HepG2 (cell line): Measurements from ENCODE around the gene MRM3. TPM values are rescaled to one million over a fixed set of nuclear protein-coding genes. Genes with fewer than 3 reads are reported as not detected.
A peak's percentile ranks its signal among the peaks of the same experiment; 100 is the strongest.

ENCODE experiments used
- BCL3 ChIP-seq: sonication (generic); formaldehyde crosslinking; IDR thresholded peaks from 2 replicates; pipeline ENCODE4 v1.5.1; 2020; ENCODE audit warnings: mild to moderate bottlenecking, missing genetic modification reagents, moderate library complexity
- DPF2 ChIP-seq: sonication (generic); formaldehyde crosslinking; IDR thresholded peaks from 2 replicates; pipeline ENCODE4 v1.4.0; 2020; ENCODE audit warnings: mild to moderate bottlenecking, low read depth, missing genetic modification reagents, borderline replicate concordance
- GATAD1 ChIP-seq: IDR thresholded peaks from 2 replicates; pipeline ENCODE4 v1.6.1; 2016; ENCODE audit warnings: missing genetic modification reagents, missing compliant biosample characterization
- KLF12 ChIP-seq: sonication (generic); formaldehyde crosslinking; IDR thresholded peaks from 2 replicates; pipeline ENCODE4 v1.4.0; 2020; ENCODE audit warnings: missing genetic modification reagents, borderline replicate concordance
- KLF13 ChIP-seq: sonication (generic); formaldehyde crosslinking; IDR thresholded peaks from 2 replicates; pipeline ENCODE4 v1.4.0; 2020; ENCODE audit warnings: mild to moderate bottlenecking, missing genetic modification reagents
- MAZ ChIP-seq, 2 experiments: sonication (generic) in 1 of 2; formaldehyde crosslinking in 1 of 2; IDR thresholded peaks; 2 replicates each; pipeline versions ENCODE4 v1.5.0 to v1.6.1; 2012 to 2020; ENCODE audit warnings: low read depth in 2 of 2, mild to moderate bottlenecking in 2 of 2, borderline replicate concordance in 1 of 2, improper control_type of control experiment in 1 of 2, low read length in 1 of 2, missing genetic modification reagents in 1 of 2, moderate library complexity in 1 of 2
- MEF2D ChIP-seq: sonication (generic); formaldehyde crosslinking; IDR thresholded peaks from 2 replicates; pipeline ENCODE4 v1.5.1; 2020; ENCODE audit warnings: mild to moderate bottlenecking, missing genetic modification reagents
- NR2F2 ChIP-seq: IDR thresholded peaks from 2 replicates; pipeline ENCODE4 v1.6.1; 2012; ENCODE audit warnings: low read depth, inconsistent platforms, borderline replicate concordance
- PBX3 ChIP-seq: sonication (generic); formaldehyde crosslinking; IDR thresholded peaks from 2 replicates; pipeline ENCODE4 v1.8.1; 2023; ENCODE audit warnings: missing genetic modification reagents, inconsistent platforms, borderline replicate concordance
- SP5 ChIP-seq: IDR thresholded peaks from 2 replicates; pipeline ENCODE4 v1.6.1; 2016; ENCODE audit warnings: low read depth, borderline replicate concordance
- SRSF4 ChIP-seq: fragments of 200-400 bp; formaldehyde crosslinking; IDR thresholded peaks from one replicate; pipeline ENCODE4 v1.6.1; 2018; ENCODE audit warnings: mild to moderate bottlenecking, low read depth, low read length, moderate library complexity; ENCODE audit not compliant: poor library complexity, severe bottlenecking
- TBL1XR1 ChIP-seq: fragments of 150-350 bp; IDR thresholded peaks from 2 replicates; pipeline ENCODE4 v1.6.1; 2014; ENCODE audit warnings: borderline replicate concordance, low read length; ENCODE audit not compliant: partially characterized antibody
- THAP9 ChIP-seq: sonication (generic); formaldehyde crosslinking; IDR thresholded peaks from 2 replicates; pipeline ENCODE4; 2020; ENCODE audit warnings: missing genetic modification reagents, mild to moderate bottlenecking, borderline replicate concordance
- ZFX ChIP-seq: sonication (generic); formaldehyde crosslinking; IDR thresholded peaks from 2 replicates; pipeline ENCODE4 v1.4.0; 2020; ENCODE audit warnings: mild to moderate bottlenecking, low read depth, missing genetic modification reagents, moderate library complexity
- ZNF30 ChIP-seq: sonication (generic); formaldehyde crosslinking; IDR thresholded peaks from 2 replicates; pipeline ENCODE4 v1.5.0; 2020; ENCODE audit warnings: mild to moderate bottlenecking, missing genetic modification reagents
- ZNF546 ChIP-seq: sonication (generic); formaldehyde crosslinking; conservative IDR thresholded peaks from 2 replicates; pipeline ENCODE4 v1.8.1; 2023; ENCODE audit warnings: mild to moderate bottlenecking, missing genetic modification reagents
- polyA plus RNA-seq, 8 experiments: library from polyadenylated mRNA; depleted of rRNA in 3 of 8; stranded (reverse) in 7 of 8; unstranded in 1 of 8; fragments of >200 nt; fragmentation: Illumina TruSeq in 4 of 8; extraction: Trizol in 4 of 8; gene quantifications; 2 replicates each; pipeline versions ENCODE4 v1.2.1 to v1.2.3, GENCODE V29; 2011 to 2016; ENCODE audit warnings: low read depth in 4 of 8, missing spikeins in 1 of 8, mixed read lengths in 1 of 8; ENCODE audit not compliant: insufficient read depth in 1 of 8
- total RNA-seq, 5 experiments: library from RNA; depleted of rRNA; stranded (reverse); fragments of >200 nt; fragmentation: Illumina TruSeq; extraction: Trizol; gene quantifications; 2 replicates each; pipeline ENCODE4 v1.2.3, GENCODE V29; 2016; ENCODE audit warnings: low read depth in 1 of 5
- TF ChIP-seq, protein P1 (sequence below): sonication (generic); formaldehyde crosslinking; IDR thresholded peaks from 2 replicates; pipeline ENCODE4 v1.5.0; 2020; ENCODE audit warnings: missing genetic modification reagents
- TF ChIP-seq, protein P2 (sequence below): sonication (generic); formaldehyde crosslinking; IDR thresholded peaks from 2 replicates; pipeline ENCODE4 v1.5.0; 2020; ENCODE audit warnings: missing genetic modification reagents
- TF ChIP-seq, protein P3 (sequence below): sonication (generic); formaldehyde crosslinking; IDR thresholded peaks from 2 replicates; pipeline ENCODE4 v1.8.0; 2022; ENCODE audit warnings: mild to moderate bottlenecking, missing genetic modification reagents, borderline replicate concordance

MRM3 gene
- total and polyA plus RNA-seq, 2 of the 13 experiments (the other 11 are each of a cell fraction or from before 2014, with no cell fraction given): 12.3 to 25.5 TPM

- TF ChIP-seq DPF2 (CRISPR knock-in tag): no peak
- TF ChIP-seq, protein P1, sequence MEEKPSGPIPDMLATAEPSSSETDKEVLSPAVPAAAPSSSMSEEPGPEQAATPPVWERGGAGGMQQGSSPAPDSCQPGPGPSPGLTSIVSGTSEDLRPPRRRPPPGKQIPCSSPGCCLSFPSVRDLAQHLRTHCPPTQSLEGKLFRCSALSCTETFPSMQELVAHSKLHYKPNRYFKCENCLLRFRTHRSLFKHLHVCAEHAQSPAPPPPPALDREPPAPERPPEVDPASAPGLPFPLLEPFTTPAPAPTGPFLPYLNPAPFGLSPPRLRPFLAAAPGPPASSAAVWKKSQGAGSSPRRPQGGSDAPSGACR (CRISPR knock-in tag): no peak
- TF ChIP-seq, protein P2, sequence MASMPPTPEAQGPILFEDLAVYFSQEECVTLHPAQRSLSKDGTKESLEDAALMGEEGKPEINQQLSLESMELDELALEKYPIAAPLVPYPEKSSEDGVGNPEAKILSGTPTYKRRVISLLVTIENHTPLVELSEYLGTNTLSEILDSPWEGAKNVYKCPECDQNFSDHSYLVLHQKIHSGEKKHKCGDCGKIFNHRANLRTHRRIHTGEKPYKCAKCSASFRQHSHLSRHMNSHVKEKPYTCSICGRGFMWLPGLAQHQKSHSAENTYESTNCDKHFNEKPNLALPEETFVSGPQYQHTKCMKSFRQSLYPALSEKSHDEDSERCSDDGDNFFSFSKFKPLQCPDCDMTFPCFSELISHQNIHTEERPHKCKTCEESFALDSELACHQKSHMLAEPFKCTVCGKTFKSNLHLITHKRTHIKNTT (CRISPR knock-in tag): no peak
- TF ChIP-seq MAZ (IDR thresholded peaks at IDR 0.05; ENCODE audit: borderline replicate concordance, low read depth, low read length): no peak
- TF ChIP-seq MAZ (CRISPR knock-in tag; IDR thresholded peaks at IDR 0.05; ENCODE audit: low read depth): no peak
- TF ChIP-seq TBL1XR1: no peak
- no peak for TF ChIP-seq GATAD1 (CRISPR knock-in tag)
- no peak for TF ChIP-seq MEF2D
- TF ChIP-seq, protein P3, sequence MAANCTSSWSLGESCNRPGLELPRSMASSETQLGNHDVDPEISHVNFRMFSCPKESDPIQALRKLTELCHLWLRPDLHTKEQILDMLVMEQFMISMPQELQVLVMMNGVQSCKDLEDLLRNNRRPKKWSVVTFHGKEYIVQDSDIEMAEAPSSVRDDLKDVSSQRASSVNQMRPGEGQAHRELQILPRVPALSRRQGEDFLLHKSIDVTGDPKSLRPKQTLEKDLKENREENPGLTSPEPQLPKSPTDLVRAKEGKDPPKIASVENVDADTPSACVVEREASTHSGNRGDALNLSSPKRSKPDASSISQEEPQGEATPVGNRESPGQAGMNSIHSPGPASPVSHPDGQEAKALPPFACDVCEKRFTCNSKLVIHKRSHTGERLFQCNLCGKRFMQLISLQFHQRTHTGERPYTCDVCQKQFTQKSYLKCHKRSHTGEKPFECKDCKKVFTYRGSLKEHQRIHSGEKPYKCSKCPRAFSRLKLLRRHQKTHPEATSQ (CRISPR knock-in tag): no peak
- TF ChIP-seq SP5: no peak
- no peak for TF ChIP-seq KLF13
- no peak for TF ChIP-seq THAP9 (CRISPR knock-in tag)
- TF ChIP-seq NR2F2: no peak
- no peak for TF ChIP-seq PBX3
- no peak for TF ChIP-seq SRSF4
- TF ChIP-seq ZFX: peak; percentile 42; the same call in 1 of the 2 replicates
- no peak for TF ChIP-seq KLF12 (CRISPR knock-in tag)
- TF ChIP-seq BCL3 (CRISPR knock-in tag): no peak
- TF ChIP-seq ZNF30 (CRISPR knock-in tag): no peak
- 0 out of 2 replicates have a peak, but pooled peaks have one; percentile 59 for TF ChIP-seq ZNF546 (CRISPR knock-in tag)
Measured at GRCh38 chr17:732902-733720, 49.0 kb upstream of the MRM3 start (continued).
